SJSA1 (cell line): Measurements from ENCODE around the gene PNPLA2. TPM values are rescaled to one million over a fixed set of nuclear protein-coding genes. Genes with fewer than 3 reads are reported as not detected.

ENCODE experiments used
- DNase-seq, 2 experiments: peaks; one replicate each; pipeline ENCODE4 v3.0.0-alpha.2; 2015 to 2020; ENCODE audit warnings: low spot score in 2 of 2, low read depth in 1 of 2
- H3K27ac ChIP-seq: fragments of 250-450 bp; sonication (Bioruptor Pico); 2 replicates; pipeline ENCODE4 v1.5.1; 2020; ENCODE audit warnings: mild to moderate bottlenecking, moderate library complexity
- H3K27me3 ChIP-seq: fragments of 250-450 bp; sonication (Bioruptor Pico); replicated peaks from 2 replicates; pipeline ENCODE4 v1.5.1; 2020; ENCODE audit warnings: mild to moderate bottlenecking, moderate library complexity
- H3K36me3 ChIP-seq: fragments of 250-450 bp; sonication (Bioruptor Pico); 2 replicates; pipeline ENCODE4 v1.5.1; 2020; ENCODE audit warnings: mild to moderate bottlenecking
- H3K4me1 ChIP-seq: fragments of 250-450 bp; sonication (Bioruptor Pico); replicated peaks from 2 replicates; pipeline ENCODE4 v1.6.1; 2021; ENCODE audit warnings: mild to moderate bottlenecking
- H3K4me3 ChIP-seq: fragments of 250-450 bp; sonication (Bioruptor Pico); 2 replicates; pipeline ENCODE4 v1.5.1; 2020; ENCODE audit warnings: mild to moderate bottlenecking
- H3K9me3 ChIP-seq: fragments of 250-450 bp; sonication (Bioruptor Pico); replicated peaks from 2 replicates; pipeline ENCODE4 v1.5.1; 2020; ENCODE audit warnings: mild to moderate bottlenecking
- total RNA-seq: library from RNA; depleted of rRNA; stranded (reverse); fragments of >200 nt; shearing (Covaris generic); gene quantifications from 2 replicates; pipeline ENCODE4 v1.2.3, GENCODE V29; 2014

Gene PNPLA2
- total RNA-seq, 1 experiment from 2014 or later = 5.0 TPM

DNA sequence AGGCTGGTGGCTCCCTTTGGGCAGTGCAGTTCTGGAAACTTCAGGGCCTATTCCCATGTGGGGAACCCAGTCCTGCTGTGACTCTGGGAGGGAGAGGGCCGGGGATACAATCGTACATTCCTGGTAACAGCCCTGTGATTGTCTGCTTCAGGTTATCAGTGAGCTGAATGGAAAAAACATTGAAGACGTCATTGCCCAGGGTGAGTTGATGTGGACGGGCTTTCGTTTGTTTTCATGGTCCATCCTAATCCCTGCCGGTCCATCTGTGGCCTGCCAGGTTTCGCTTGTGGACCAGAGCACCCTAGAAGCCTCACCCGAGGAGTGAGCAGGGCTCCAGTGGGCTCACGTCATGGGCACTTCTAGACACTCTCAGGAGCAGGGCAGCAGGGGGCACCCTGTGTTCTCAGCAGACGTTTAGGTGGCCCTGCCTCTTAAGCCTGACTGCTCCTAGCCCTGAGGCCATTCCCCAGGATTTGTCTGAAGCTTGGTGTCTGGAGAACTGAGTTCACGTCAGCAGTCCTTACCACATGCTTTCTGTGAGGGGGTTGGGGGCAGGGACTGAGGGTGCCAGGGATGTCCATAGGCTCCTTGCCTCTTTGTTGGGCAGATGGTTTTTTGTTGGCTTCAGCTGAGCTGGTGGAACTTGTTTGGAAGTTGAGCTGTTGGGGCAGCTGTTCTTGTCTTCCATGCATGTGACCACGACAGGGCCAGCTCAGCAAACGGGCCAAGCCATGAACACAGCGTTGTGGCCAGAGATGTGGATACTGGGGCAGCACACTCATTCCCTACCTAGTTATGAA is 7.1 kb upstream of the PNPLA2 start:
- H3K27me3 ChIP-seq = no peaks in the 10 kb centered on the region
- DNase-seq = no peak
- H3K9me3 ChIP-seq = no peaks in the 10 kb centered on the region
- H3K4me1 ChIP-seq = peaks cover 12% of the 10 kb centered on the region; the same call in 1 of the 2 replicates
- H3K4me3 ChIP-seq = peak overlapping the region; percentile 88; the same call in 1 of the 2 replicates
- peaks cover 42% of the 10 kb centered on the region for H3K36me3 ChIP-seq
- H3K27ac ChIP-seq = no peak overlapping the region

DNA sequence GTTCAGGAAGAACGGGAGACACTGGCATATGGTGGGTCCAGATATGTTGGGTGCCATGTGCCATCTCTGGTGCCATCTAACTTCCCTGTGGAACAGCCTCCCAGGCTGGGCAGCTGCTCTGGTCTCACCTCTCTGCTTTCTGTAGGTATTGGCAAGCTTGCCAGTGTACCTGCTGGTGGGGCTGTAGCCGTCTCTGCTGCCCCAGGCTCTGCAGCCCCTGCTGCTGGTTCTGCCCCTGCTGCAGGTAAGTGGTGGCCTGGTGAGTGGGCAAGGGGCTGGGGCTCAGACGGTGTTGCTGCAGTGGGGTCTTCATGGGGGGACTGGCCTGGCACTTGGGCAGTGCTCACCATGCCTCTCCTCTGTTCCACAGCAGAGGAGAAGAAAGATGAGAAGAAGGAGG is 6.3 kb upstream of the PNPLA2 start:
- DNase-seq = no peak
- Histone ChIP-seq H3K27me3 (no peaks in the 10 kb centered on the region), H3K4me3 (no peak overlapping the region), H3K4me1 (peaks cover 12% of the 10 kb centered on the region; the same call in 1 of the 2 replicates), H3K9me3 (no peaks in the 10 kb centered on the region), H3K27ac (no peak overlapping the region), H3K36me3 (peaks cover 42% of the 10 kb centered on the region)

DNA sequence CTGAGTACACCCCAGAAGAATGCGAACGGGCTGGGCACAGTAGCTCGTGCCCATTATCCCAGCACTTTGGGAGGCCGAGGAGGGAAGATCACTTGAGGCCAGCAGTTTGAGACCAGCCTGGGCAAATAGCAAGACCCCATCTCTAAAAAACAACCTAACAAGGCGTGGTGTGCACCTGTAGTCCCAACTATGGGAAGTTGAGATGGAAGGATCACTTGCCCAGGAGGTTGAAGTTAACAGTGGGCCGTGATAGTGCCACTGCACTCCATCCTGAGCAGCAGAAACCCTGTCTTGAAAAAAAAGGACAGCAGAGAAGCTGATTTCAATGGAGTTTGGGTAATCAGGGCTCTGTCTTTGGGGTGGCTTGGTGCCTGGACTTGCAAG is 5.7 kb upstream of the PNPLA2 start:
- Histone ChIP-seq H3K4me1 (peaks cover 11% of the 10 kb centered on the region; the same call in 1 of the 2 replicates), H3K36me3 (peaks cover 42% of the 10 kb centered on the region), H3K27ac (no peak overlapping the region), H3K9me3 (no peaks in the 10 kb centered on the region), H3K4me3 (no peak overlapping the region), H3K27me3 (no peaks in the 10 kb centered on the region)
- DNase-seq = no peak

DNA sequence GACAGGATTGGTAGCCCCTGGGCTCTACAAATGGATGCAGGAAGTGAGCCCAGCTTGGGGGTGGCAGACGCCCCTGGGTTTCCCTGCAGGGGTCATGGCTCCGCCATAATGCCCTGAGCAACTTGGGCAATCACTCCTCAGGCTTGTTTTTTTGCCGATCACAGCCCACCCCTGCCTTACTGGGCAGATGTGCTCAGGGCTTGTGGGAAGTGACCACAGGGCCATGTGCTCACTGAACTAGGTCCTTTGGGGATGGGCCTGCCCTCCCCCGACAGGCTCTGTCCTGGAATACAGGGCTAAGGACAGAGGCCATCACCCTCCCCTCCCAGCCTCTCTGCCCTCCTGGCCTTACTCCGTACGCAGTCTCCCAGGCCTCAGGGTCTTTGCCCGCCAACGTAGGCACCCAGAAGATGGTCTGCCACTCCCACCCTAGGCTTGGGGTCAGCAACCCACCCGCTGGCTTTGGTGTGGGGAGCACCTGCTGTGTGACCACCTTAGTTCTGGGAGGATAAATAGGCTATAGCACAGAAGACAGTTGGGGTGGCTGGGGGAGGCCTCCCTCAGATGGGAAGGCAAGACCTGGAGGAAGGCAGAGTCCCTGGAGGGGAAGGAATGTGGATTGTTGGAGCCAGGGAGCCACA is 5.1 kb upstream of the PNPLA2 start:
- peaks cover 8% of the 10 kb centered on the region for H3K4me1 ChIP-seq
- H3K27ac ChIP-seq = no peak overlapping the region
- H3K9me3 ChIP-seq = no peaks in the 10 kb centered on the region
- H3K27me3 ChIP-seq = no peaks in the 10 kb centered on the region
- H3K36me3 ChIP-seq = peaks cover 42% of the 10 kb centered on the region
- no peak for DNase-seq
- no peak overlapping the region for H3K4me3 ChIP-seq

DNA sequence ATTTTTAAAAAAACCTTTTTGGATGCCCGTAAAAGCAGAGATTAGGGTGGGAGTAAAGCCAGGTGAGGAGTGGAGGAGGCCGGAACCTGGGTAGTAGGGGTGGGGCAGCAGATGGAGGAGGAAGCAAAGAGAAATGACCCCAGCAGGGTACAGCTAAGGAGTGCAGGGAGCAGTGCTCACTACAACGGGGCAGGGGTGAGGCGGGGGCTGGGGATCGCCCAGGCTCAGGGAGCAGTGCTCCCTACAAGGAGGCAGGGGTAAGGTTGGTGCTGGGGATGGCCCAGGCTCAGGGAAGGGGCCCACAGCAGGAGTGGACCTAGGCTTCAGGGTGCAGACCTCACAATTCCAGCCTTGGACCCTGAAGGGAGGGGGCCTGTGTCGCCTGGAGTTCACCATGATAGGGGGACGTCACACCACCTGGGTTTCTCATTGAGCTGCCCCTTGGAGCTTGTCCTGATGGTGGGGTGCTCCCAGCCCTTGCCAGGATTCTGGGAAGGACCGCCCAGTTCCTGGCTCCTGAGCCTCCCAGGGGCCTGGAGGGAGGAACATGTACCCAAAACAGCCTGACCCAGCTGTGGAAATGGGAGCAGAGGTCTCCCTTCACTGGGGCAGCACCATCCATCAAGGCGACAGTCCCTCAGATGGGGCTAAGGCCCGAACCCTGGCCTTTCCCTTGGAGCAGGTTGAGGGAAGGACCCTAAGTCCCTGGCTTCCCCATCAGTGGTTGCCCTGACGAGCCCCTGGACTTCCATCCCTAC is 2.9 kb upstream of the PNPLA2 start:
- Histone ChIP-seq H3K4me3 (no peak overlapping the region), H3K27ac (no peak overlapping the region), H3K36me3 (peaks cover 29% of the 10 kb centered on the region), H3K4me1 (peaks cover 15% of the 10 kb centered on the region), H3K27me3 (no peaks in the 10 kb centered on the region), H3K9me3 (no peaks in the 10 kb centered on the region)
- no peak for DNase-seq

DNA sequence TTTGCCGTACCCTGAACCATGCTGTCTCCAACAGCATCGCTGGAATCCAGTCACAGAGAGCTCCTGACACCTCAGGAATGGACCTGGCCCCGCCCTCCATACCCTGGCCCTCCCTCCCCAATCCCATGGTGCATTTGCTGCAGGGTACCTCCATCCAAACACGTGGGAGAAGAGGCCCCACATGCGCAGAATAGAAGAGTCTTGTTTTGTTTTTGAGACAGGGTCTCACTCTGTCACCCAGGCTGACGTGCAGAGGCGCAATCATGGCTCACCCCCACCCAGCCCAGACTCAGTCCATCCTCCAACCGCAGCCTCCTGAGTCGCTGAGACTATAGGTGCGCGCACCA is 2.3 kb upstream of the PNPLA2 start:
- Histone ChIP-seq H3K9me3 (no peaks in the 10 kb centered on the region), H3K4me1 (peaks cover 21% of the 10 kb centered on the region), H3K4me3 (no peak overlapping the region), H3K36me3 (peaks cover 24% of the 10 kb centered on the region), H3K27ac (no peak overlapping the region), H3K27me3 (no peaks in the 10 kb centered on the region)
- DNase-seq = no peak

DNA sequence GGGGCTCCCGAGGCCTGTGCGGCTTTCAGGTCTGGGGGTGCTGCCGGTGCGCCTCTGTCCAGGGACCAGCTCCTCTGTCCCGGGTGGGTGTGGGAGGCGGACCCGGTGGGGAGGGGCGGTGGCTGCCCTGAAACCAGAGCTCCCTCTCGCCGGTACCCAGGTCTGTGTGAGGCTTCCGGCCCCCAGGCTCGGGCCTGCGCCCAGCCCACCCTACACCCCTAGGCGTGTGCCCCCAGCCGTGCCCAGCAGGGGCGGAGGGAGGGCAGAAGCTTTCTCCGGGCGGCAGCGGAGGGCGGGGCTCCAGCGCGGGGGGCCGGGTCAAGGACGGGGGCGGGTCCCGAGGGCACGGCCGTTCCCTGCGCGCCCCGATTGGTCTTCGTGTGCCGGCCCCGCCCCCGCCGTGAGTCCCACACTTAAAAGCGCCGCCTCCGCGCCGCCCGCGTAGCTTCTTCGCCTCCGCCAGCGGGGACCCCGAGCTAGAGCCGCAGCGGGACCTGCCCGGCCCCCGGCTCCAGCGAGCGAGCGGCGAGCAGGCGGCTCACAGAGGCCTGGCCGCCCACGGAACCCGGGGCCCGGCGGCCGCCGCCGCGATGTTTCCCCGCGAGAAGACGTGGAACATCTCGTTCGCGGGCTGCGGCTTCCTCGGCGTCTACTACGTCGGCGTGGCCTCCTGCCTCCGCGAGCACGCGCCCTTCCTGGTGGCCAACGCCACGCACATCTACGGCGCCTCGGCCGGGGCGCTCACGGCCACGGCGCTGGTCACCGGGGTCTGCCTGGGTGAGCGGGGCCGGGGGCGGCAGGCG is 616 bp downstream of the PNPLA2 start:
- peak; percentile 69 to 81 for DNase-seq
- Histone ChIP-seq H3K9me3 (no peaks in the 10 kb centered on the region), H3K27ac (peak overlapping the region; percentile 56; the same call in 1 of the 2 replicates), H3K4me3 (peak overlapping the region; percentile 91), H3K36me3 (no peaks in the 10 kb centered on the region), H3K4me1 (peaks cover 22% of the 10 kb centered on the region), H3K27me3 (no peaks in the 10 kb centered on the region)

DNA sequence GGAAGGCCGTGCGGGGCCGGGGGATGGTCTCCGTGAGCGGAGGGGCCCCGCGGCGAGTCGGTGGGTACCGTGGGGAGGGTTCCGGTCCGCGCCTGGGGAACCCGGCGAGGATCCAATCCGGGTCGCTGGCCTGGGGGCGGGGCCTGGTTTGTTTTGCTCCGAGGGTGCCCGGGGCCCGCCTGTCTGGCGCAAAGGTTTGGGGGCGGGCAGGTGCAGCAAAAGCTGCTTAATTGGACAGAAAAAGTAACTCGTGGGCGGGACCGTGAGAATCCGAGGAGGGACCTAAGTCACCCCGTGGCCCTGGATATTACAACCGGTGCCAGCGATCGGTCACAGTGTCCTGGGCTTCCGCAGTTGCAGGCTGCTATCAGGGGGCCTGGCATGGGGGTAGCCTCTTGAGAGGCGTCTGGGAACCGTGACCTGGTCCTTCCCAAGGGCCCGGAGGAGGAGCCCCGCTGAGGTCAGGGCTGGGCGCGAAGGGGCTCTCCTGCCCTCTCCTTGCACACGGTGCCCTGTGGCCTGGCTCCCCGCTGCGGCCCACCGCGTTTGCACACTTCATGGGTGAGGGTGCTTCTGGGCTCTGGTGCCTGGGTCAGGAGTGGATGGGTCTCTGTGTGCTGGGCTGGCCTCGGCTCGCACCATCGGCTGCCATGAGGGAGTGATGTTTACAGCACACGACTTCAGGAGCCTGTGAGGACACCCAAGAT is 1.4 kb downstream of the PNPLA2 start:
- Histone ChIP-seq H3K4me1 (peaks cover 22% of the 10 kb centered on the region), H3K4me3 (peak overlapping the region; percentile 91), H3K27me3 (no peaks in the 10 kb centered on the region), H3K27ac (no peak overlapping the region), H3K9me3 (no peaks in the 10 kb centered on the region), H3K36me3 (no peaks in the 10 kb centered on the region)
- peak in 1 of 2 experiments; percentile 63 for DNase-seq

DNA sequence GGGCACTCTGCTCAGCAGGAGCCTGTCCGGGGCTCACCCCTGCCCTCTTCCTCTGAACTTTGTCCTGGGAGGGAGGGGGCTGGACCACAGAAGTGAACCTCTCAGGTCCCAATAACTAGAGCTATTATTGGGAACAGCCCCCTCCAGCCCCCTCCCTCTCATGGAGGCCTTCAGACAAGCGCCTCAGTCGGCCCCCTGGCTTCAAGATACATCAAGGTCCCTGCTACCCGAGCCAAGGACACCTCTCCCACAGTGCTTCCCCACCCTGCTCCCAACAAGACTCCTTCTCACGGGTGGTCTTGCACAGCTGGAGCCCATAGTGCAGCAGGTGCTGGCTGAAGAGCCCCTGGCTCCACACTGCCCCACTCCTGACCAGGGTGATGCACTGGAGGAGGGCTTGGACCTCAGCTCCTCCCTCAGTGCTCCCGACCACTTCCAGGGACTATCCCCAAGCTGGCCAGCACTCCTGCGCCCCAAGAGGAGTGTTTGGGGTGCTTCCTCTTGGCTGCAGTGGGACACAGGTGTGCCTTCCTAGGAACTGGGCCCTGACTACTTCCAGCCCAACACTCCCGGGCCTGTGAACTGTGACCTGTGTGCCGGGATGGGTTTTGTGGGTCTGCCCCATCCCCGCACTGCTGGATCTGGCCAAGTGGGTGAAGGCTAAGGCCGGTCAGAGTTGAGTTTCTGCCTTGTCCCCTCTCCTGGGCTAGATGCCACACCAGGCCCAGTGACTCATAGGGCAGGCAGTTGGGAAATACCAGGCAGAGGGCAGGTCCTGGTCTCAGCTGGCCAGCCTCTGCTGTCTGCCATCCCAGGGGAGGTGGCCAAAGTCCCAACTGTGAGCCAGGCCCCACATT is 2.2 kb downstream of the PNPLA2 start:
- peaks cover 22% of the 10 kb centered on the region for H3K4me1 ChIP-seq
- no peaks in the 10 kb centered on the region for H3K27me3 ChIP-seq
- peak overlapping the region; percentile 91 for H3K4me3 ChIP-seq
- H3K27ac ChIP-seq = no peak overlapping the region
- H3K36me3 ChIP-seq = no peaks in the 10 kb centered on the region
- H3K9me3 ChIP-seq = no peaks in the 10 kb centered on the region
- DNase-seq = no peak

DNA sequence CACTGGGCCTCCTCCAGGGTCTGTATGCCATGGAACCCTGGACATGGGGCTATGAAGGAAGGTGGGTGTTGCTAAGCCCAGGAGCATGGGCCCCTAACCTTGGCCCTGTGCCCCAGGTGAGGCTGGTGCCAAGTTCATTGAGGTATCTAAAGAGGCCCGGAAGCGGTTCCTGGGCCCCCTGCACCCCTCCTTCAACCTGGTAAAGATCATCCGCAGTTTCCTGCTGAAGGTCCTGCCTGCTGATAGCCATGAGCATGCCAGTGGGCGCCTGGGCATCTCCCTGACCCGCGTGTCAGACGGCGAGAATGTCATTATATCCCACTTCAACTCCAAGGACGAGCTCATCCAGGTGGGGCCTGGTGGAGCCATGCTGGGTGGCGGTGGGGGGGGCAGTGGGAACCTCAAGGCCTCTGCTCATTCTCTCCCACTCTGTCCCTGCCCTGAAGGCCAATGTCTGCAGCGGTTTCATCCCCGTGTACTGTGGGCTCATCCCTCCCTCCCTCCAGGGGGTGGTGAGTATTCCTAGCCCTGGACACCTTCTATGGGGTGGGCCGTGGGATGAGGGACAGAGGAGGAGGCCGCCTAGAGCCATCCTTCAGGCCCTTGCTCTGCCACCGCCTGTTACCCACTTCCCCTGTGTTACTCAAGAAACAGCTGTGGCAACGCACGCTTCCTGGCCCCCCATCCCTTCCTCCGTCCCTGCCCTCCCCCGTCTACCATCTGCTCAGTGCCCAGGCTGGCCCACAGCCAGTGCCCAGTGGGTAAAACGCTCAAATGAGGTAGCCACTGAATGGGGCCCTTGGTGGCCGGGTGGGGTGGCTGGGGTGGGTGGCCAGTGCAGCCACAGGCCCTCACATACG is 3.0 kb downstream of the PNPLA2 start:
- Histone ChIP-seq H3K4me1 (peaks cover 22% of the 10 kb centered on the region), H3K27me3 (no peaks in the 10 kb centered on the region), H3K4me3 (no peak overlapping the region), H3K9me3 (no peaks in the 10 kb centered on the region), H3K36me3 (no peaks in the 10 kb centered on the region), H3K27ac (no peak overlapping the region)
- DNase-seq = no peak

DNA sequence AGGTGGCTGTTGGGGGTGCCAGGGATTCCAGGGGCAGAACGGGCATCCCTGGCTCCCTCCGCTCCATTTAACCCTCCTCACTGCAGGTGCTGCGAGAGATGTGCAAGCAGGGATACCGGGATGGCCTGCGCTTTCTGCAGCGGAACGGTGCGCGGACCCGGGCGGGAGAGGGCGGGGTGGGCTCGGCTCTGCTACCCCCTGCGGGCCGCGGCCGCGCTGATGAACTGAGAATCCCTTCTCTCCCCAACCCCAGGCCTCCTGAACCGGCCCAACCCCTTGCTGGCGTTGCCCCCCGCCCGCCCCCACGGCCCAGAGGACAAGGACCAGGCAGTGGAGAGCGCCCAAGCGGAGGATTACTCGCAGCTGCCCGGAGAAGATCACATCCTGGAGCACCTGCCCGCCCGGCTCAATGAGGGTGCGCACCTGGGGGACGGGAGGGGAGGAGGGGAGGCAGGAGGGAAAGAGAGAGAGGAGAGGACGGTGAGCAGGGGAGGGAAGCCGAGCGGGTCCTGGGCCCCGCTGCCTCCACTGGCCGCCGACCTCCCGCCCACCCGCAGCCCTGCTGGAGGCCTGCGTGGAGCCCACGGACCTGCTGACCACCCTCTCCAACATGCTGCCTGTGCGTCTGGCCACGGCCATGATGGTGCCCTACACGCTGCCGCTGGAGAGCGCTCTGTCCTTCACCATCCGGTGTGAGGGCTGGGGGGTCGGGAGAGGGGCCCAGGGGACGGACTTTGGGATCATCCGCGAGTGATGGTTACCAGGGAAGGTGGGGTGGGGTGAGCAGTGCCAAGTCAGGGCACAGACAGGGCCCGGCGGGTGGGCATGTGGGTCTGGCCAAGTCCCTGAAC is 5.0 kb downstream of the PNPLA2 start:
- Histone ChIP-seq H3K27me3 (no peaks in the 10 kb centered on the region), H3K27ac (no peak overlapping the region), H3K36me3 (no peaks in the 10 kb centered on the region), H3K4me1 (peaks cover 20% of the 10 kb centered on the region), H3K9me3 (no peaks in the 10 kb centered on the region), H3K4me3 (no peak overlapping the region)
- no peak for DNase-seq
